ENCODE data around the gene RAD9B. TPM values are rescaled to one million over a fixed set of nuclear protein-coding genes. Genes with fewer than 3 reads are reported as not detected.

RAD9B gene
- total and polyA plus RNA-seq, 2 experiments from 2014 or later, result 0.19 to 0.97 TPM

- Histone ChIP-seq H3K4me1 (ENCODE audit: insufficient read depth) (peaks cover 24% of the 10 kb centered on the region), H3K27ac (no peak overlapping the region), H3K36me3 (ENCODE audit: low read depth) (no peaks in the 10 kb centered on the region), H3K79me2 (ENCODE audit: insufficient read depth) (peaks cover 28% of the 10 kb centered on the region), H4K20me1 (ENCODE audit: insufficient read depth) (no peaks in the 10 kb centered on the region), H2AFZ (no peak overlapping the region), H3K9me3 (ENCODE audit: low read depth) (no peaks in the 10 kb centered on the region), H3K27me3 (replicated peaks; ENCODE audit: insufficient read depth) (no peaks in the 10 kb centered on the region), H3K9ac (no peak overlapping the region), H3K9me2 (ENCODE audit: insufficient read depth) (no peaks in the 10 kb centered on the region), H3K4me3 (no peak overlapping the region), H3F3A (ENCODE audit: insufficient read depth) (peaks cover 26% of the 10 kb centered on the region), H3K4me2 (ENCODE audit: unreplicated experiment) (no peak overlapping the region)
- in situ Hi-C loops (cut with MboI), result no loop called here
- TF ChIP-seq EZH2 (IDR thresholded peaks at IDR 0.05; ENCODE audit: insufficient read depth, poor library complexity, severe bottlenecking) (no peak), EZH2phosphoT487 (IDR thresholded peaks at IDR 0.05; ENCODE audit: insufficient read depth, low read depth) (no peak)
- WGBS, 2 experiments (ENCODE audit: low coverage in 1 of 2, low lambda C conversion rate in 2 of 2, missing lambda C conversion rate in 2 of 2), result 47 to 55% methylated on average over 1 of the region's 1 CpG
- no peak for DNase-seq
Observed at GRCh38 chr12:110503432-110503831, 1.3 kb downstream of the RAD9B start.

DNA sequence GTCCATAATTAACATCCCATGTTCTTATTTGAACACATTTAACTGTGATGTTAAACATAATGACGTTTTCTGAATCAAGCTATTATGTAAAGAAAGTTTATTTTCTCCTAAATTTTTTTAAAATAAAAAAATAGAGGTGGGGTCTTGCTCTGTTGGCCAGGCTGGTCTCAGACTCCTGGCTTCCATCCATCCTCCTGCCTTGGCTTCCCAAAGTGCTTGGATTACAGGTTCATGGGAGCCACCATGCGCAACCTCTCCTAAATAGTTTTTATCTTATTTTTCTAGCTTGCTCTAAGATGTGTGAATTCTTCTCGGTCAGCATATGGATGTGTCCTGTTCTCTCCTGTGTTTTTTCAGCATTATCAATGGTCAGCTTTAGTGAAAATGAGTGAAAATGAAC lies 3.2 kb downstream of the RAD9B start:
- Histone ChIP-seq H3K9me3 (ENCODE audit: low read depth) (no peaks in the 10 kb centered on the region), H3K4me2 (ENCODE audit: unreplicated experiment) (no peak overlapping the region), H3K27me3 (replicated peaks; ENCODE audit: insufficient read depth) (no peaks in the 10 kb centered on the region), H3K9me2 (ENCODE audit: insufficient read depth) (no peaks in the 10 kb centered on the region), H3K4me1 (ENCODE audit: insufficient read depth) (peaks cover 5% of the 10 kb centered on the region), H3K9ac (no peak overlapping the region), H3K36me3 (ENCODE audit: low read depth) (no peaks in the 10 kb centered on the region), H3F3A (ENCODE audit: insufficient read depth) (peaks cover 11% of the 10 kb centered on the region; the same call in 1 of the 2 replicates), H3K4me3 (no peak overlapping the region), H2AFZ (no peak overlapping the region), H3K79me2 (ENCODE audit: insufficient read depth) (peaks cover 9% of the 10 kb centered on the region), H4K20me1 (ENCODE audit: insufficient read depth) (no peaks in the 10 kb centered on the region), H3K27ac (no peak overlapping the region)
- DNase-seq, result no peak
- in situ Hi-C loops (cut with MboI), result no loop called here
- 49 to 51% methylated on average over 3 of the region's 3 CpGs for WGBS, 2 experiments (ENCODE audit: low coverage in 1 of 2, low lambda C conversion rate in 2 of 2, missing lambda C conversion rate in 2 of 2)
- no peak for TF ChIP-seq EZH2phosphoT487 (IDR thresholded peaks at IDR 0.05; ENCODE audit: insufficient read depth, low read depth)
- TF ChIP-seq EZH2 (IDR thresholded peaks at IDR 0.05; ENCODE audit: insufficient read depth, poor library complexity, severe bottlenecking), result no peak

GRCh38 chr12:110508071-110508586 lies 6.0 kb downstream of the RAD9B start:
- no peaks in the 10 kb centered on the region for H4K20me1 ChIP-seq (ENCODE audit: insufficient read depth)
- no peaks in the 10 kb centered on the region for H3K9me2 ChIP-seq (ENCODE audit: insufficient read depth)
- H3K36me3 ChIP-seq (ENCODE audit: low read depth), result no peaks in the 10 kb centered on the region
- no peaks in the 10 kb centered on the region for H3F3A ChIP-seq (ENCODE audit: insufficient read depth)
- no peak overlapping the region for H3K4me3 ChIP-seq
- H3K27ac ChIP-seq, result no peak overlapping the region
- no peak overlapping the region for H2AFZ ChIP-seq
- DNase-seq, result no peak
- no peaks in the 10 kb centered on the region for H3K9me3 ChIP-seq (ENCODE audit: low read depth)
- H3K9ac ChIP-seq, result no peak overlapping the region
- no peaks in the 10 kb centered on the region for H3K27me3 ChIP-seq (replicated peaks; ENCODE audit: insufficient read depth)
- no peaks in the 10 kb centered on the region for H3K79me2 ChIP-seq (ENCODE audit: insufficient read depth)
- 93 to 94% methylated on average over 4 of the region's 4 CpGs for WGBS, 2 experiments (ENCODE audit: low coverage in 1 of 2, low lambda C conversion rate in 2 of 2, missing lambda C conversion rate in 2 of 2)
- H3K4me1 ChIP-seq (ENCODE audit: insufficient read depth), result no peaks in the 10 kb centered on the region
- H3K4me2 ChIP-seq (ENCODE audit: unreplicated experiment), result no peak overlapping the region
- in situ Hi-C loops (cut with MboI), result no loop called here
- TF ChIP-seq EZH2phosphoT487 (IDR thresholded peaks at IDR 0.05; ENCODE audit: insufficient read depth, low read depth) (no peak), EZH2 (IDR thresholded peaks at IDR 0.05; ENCODE audit: insufficient read depth, poor library complexity, severe bottlenecking) (no peak)

DNA sequence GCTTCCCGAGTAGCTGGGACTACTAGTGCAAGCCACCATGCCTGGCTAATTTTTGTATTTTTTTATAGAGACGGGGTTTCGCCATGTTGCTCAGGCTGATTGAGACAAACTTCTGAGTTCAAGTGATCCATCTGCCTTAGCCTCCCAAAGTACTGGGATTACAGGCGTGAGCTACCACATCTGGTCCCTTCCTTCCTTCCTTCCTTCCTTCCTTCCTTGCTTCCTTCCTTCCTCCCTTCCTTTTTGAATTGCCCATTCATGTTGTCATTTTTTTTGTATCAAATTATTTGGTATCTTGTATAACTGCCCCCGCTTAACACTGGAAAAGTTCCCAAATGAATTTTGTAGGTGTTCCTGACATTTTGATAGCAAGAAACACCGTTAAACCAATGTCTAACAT lies 11.7 kb downstream of the RAD9B start:
- Histone ChIP-seq H4K20me1 (ENCODE audit: insufficient read depth) (no peaks in the 10 kb centered on the region), H3K4me1 (ENCODE audit: insufficient read depth) (no peaks in the 10 kb centered on the region), H3K27ac (no peak overlapping the region), H3K9me2 (ENCODE audit: insufficient read depth) (no peaks in the 10 kb centered on the region), H3K36me3 (ENCODE audit: low read depth) (no peaks in the 10 kb centered on the region), H3K27me3 (replicated peaks; ENCODE audit: insufficient read depth) (0 out of 2 replicates have a peak, but pooled peaks cover 2% of the 10 kb centered on the region), H2AFZ (no peak overlapping the region), H3F3A (ENCODE audit: insufficient read depth) (no peaks in the 10 kb centered on the region), H3K9ac (no peak overlapping the region), H3K9me3 (ENCODE audit: low read depth) (no peaks in the 10 kb centered on the region), H3K4me3 (no peak overlapping the region), H3K4me2 (ENCODE audit: unreplicated experiment) (no peak overlapping the region), H3K79me2 (ENCODE audit: insufficient read depth) (no peaks in the 10 kb centered on the region)
- 46 to 48% methylated on average over 5 to 6 of the region's 6 CpGs for WGBS, 2 experiments (ENCODE audit: low coverage in 1 of 2, low lambda C conversion rate in 2 of 2, missing lambda C conversion rate in 2 of 2)
- TF ChIP-seq EZH2 (IDR thresholded peaks at IDR 0.05; ENCODE audit: insufficient read depth, poor library complexity, severe bottlenecking) (no peak), EZH2phosphoT487 (IDR thresholded peaks at IDR 0.05; ENCODE audit: insufficient read depth, low read depth) (no peak)
- no peak for DNase-seq
- in situ Hi-C loops (cut with MboI), result loop anchor here (10.0 kb wide), 1 partner anchor 81 kb away; no protein-coding TSS in a partner anchor
